Endothelial cell of umbilical vein (primary cell): Measurements from ENCODE around the gene FMNL2. TPM values are rescaled to one million over a fixed set of nuclear protein-coding genes. Genes with fewer than 3 reads are reported as not detected.

ENCODE experiments used
- BruUV-seq: library from RNA; stranded (reverse); fragments of 400-500 nt; replicated peaks from 2 replicates; lab custom pipeline; 2021; lab: Mats Ljungman, UMichigan
- CTCF ChIA-PET: fragments of 300-600, 350-600 bp; sonication (Branson Sonifier 250); formaldehyde crosslinking; loops from one replicate; lab custom pipeline; 2021; ENCODE audit warnings: antibody characterized with exemption, inconsistent platforms; lab: Charles Lee
- POLR2A ChIA-PET: fragments of 300-600, 350-600 bp; sonication (Branson Sonifier 250); formaldehyde crosslinking; loops from one replicate; lab custom pipeline; 2021; ENCODE audit warnings: antibody characterized with exemption, inconsistent platforms; lab: Charles Lee
- DNase-seq: peaks from one replicate; pipeline ENCODE4 v3.0.0-alpha.2; 2011; ENCODE audit warnings: low read depth, low spot score
- FAIRE-seq: peaks from 2 replicates; lab custom pipeline; 2011; peaks lifted over from hg19 to GRCh38; lab: Jason Lieb, UNC
- H2AFZ ChIP-seq: 2 replicates; pipeline ENCODE4 v1.6.0; 2012; ENCODE audit warnings: low read depth, low read length, control low read depth, inconsistent platforms
- H3K27ac ChIP-seq: 2 replicates; pipeline ENCODE4 v1.5.1; 2011; ENCODE audit warnings: low read depth, mild to moderate bottlenecking, control low read depth, low read length, moderate library complexity; ENCODE audit not compliant: insufficient read depth
- H3K27me3 ChIP-seq, 2 experiments: 2 replicates each; pipeline versions ENCODE4 v1.6.0 to v1.6.1; 2011; ENCODE audit warnings: low read length in 2 of 2, mixed read lengths in 1 of 2; ENCODE audit not compliant: control insufficient read depth in 2 of 2, insufficient read depth in 2 of 2
- H3K36me3 ChIP-seq, 2 experiments: 2 replicates in 1 of 2; 3 replicates in 1 of 2; pipeline ENCODE4 v1.5.1; 2011; ENCODE audit warnings: low read length in 2 of 2, mild to moderate bottlenecking in 1 of 2, moderate library complexity in 1 of 2; ENCODE audit not compliant: control insufficient read depth in 2 of 2, insufficient read depth in 2 of 2; ENCODE audit errors: extremely low read depth in 1 of 2
- H3K4me1 ChIP-seq: 3 replicates; pipeline ENCODE4 v1.5.1; 2011; ENCODE audit warnings: mild to moderate bottlenecking, low read length; ENCODE audit not compliant: control insufficient read depth, insufficient read depth; ENCODE audit errors: extremely low read depth
- H3K4me2 ChIP-seq: 2 replicates; pipeline ENCODE4 v1.6.1; 2011; ENCODE audit warnings: low read length, control low read depth, mixed read lengths; ENCODE audit not compliant: insufficient read depth
- H3K4me3 ChIP-seq, 3 experiments: fragments of 200-600 bp in 1 of 3; sonication (generic), shearing (Covaris generic) in 1 of 3; replicated peaks in 1 of 3; 2 replicates each; pipeline ENCODE4 v1.5.1; 2011 to 2016; ENCODE audit warnings: control low read depth in 3 of 3, low read length in 3 of 3, mild to moderate bottlenecking in 2 of 3, inconsistent platforms in 1 of 3, low read depth in 1 of 3, moderate library complexity in 1 of 3; ENCODE audit not compliant: insufficient read depth in 1 of 3
- H3K79me2 ChIP-seq: 2 replicates; pipeline ENCODE4 v1.6.0; 2012; ENCODE audit warnings: low read length, inconsistent platforms; ENCODE audit not compliant: control insufficient read depth, insufficient read depth
- H3K9ac ChIP-seq: replicated peaks from 2 replicates; pipeline ENCODE3; 2011; ENCODE audit warnings: low read length, control low read depth; ENCODE audit not compliant: insufficient read depth; ENCODE audit errors: extremely low read depth
- H3K9me1 ChIP-seq: replicated peaks from 3 replicates; pipeline ENCODE4 v1.6.0; 2011; ENCODE audit warnings: mild to moderate bottlenecking, low read length; ENCODE audit not compliant: control insufficient read depth, insufficient read depth; ENCODE audit errors: extremely low read depth
- H3K9me3 ChIP-seq: replicated peaks from 2 replicates; pipeline ENCODE4 v1.5.1; 2012; ENCODE audit warnings: low read length, inconsistent platforms; ENCODE audit not compliant: control insufficient read depth, insufficient read depth
- H4K20me1 ChIP-seq: replicated peaks from 2 replicates; pipeline ENCODE3; 2011; ENCODE audit warnings: mild to moderate bottlenecking, low read length; ENCODE audit not compliant: control insufficient read depth, insufficient read depth; ENCODE audit errors: extremely low read depth
- CTCF ChIP-seq, 2 donors: IDR thresholded peaks; 1 replicate in 1 of 2; 2 replicates in 1 of 2; pipeline ENCODE4 v1.5.1; 2011; ENCODE audit warnings: low read length in 2 of 2, mild to moderate bottlenecking in 2 of 2, moderate library complexity in 2 of 2, control low read depth in 1 of 2, inconsistent platforms in 1 of 2, low read depth in 1 of 2; ENCODE audit not compliant: insufficient read depth in 1 of 2; ENCODE audit errors: extremely low read depth in 1 of 2
- EZH2 ChIP-seq: IDR thresholded peaks from 2 replicates; pipeline ENCODE4 v1.6.1; 2012; ENCODE audit warnings: borderline replicate concordance, low read depth, mild to moderate bottlenecking, moderate library complexity, low read length, inconsistent platforms; ENCODE audit not compliant: severe bottlenecking
- FOS ChIP-seq: IDR thresholded peaks from 2 replicates; pipeline ENCODE4 v1.6.1; 2011; ENCODE audit warnings: mild to moderate bottlenecking, low read length, moderate library complexity, borderline replicate concordance; ENCODE audit not compliant: insufficient read depth
- GATA2 ChIP-seq: IDR thresholded peaks from 2 replicates; pipeline ENCODE4 v1.7.0; 2011; ENCODE audit warnings: low read depth, mild to moderate bottlenecking, moderate library complexity, mixed read lengths, low read length; ENCODE audit not compliant: insufficient read length, insufficient read depth
- JUN ChIP-seq: IDR thresholded peaks from 2 replicates; pipeline ENCODE4 v1.6.1; 2011; ENCODE audit warnings: borderline replicate concordance, low read depth; ENCODE audit not compliant: insufficient read length, insufficient read depth
- MYC ChIP-seq: IDR thresholded peaks from one replicate; pipeline ENCODE4 v1.6.1; 2011; ENCODE audit warnings: mild to moderate bottlenecking, low read depth, low read length
- POLR2A ChIP-seq: IDR thresholded peaks from 2 replicates; pipeline ENCODE4 v1.6.1; 2012; ENCODE audit warnings: low read depth, mild to moderate bottlenecking, control low read depth, low read length
- POLR2AphosphoS5 ChIP-seq: IDR thresholded peaks from 2 replicates; pipeline ENCODE4 v1.6.1; 2012; ENCODE audit warnings: low read depth, mild to moderate bottlenecking, control low read depth, low read length, moderate library complexity; ENCODE audit not compliant: insufficient read depth
- dilution Hi-C: fragments of 300-500 bp; cut with MboI; formaldehyde crosslinking; loops from one replicate; pipeline ENCODE4 v1.15.0; 2019; ENCODE audit warnings: low sequenced_read_pairs; ENCODE audit not compliant: extremely low pct_ligation_motif_present
- intact Hi-C: fragments of 100-400 bp; cut with micrococcal nuclease; formaldehyde crosslinking; loops from one replicate; pipeline ENCODE4 v1.10.0; 2022
- polyA plus RNA-seq, 4 experiments: library from polyadenylated mRNA; depleted of rRNA in 3 of 4; stranded (reverse) in 3 of 4; unstranded in 1 of 4; fragments of >200 nt; gene quantifications; 2 replicates each; pipeline versions ENCODE4 v1.2.1 to v1.2.3, GENCODE V29; 2011 to 2012; ENCODE audit warnings: missing spikeins in 1 of 4
- total RNA-seq: library from RNA; stranded (reverse); gene quantifications from 2 replicates; pipeline ENCODE4 v1.2.3, GENCODE V29; 2021
- TF ChIP-seq, protein P1 (sequence below): IDR thresholded peaks from 2 replicates; pipeline ENCODE4 v1.6.1; 2011; ENCODE audit not compliant: insufficient read depth, insufficient read length

FMNL2 gene
- total and polyA plus RNA-seq, 2 donors (not counting 3 experiments of a cell fraction or from before 2014, with no cell fraction given), result 8.3 to 28.0 TPM

DNA sequence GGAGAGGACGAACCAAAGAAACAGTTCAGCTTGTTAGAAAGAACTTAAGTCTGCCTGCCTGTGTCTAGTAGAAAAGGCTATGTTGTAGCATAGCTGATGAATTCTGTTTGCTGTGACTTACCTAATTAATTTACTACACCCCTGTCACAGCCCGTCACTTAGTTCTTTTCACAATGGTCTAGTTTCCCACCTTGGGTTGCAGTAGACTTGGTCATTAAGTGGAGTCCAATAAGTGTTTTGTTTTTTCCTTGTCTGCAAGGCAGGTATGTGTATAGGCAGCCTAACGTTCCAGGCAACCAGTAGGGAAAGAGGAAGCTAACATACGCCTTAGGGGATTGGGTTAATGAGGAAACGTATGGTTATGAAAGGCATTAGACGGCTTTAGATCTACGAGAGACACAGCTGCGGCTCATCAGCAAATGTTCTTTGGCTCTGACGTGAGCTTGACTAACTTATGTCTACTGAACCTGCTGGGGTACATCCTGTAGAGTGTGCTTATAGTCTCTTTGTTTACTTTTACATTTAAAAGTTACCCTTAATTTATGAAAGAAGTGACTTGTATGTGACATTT is 202.2 kb downstream of the FMNL2 start:
- H3K4me1 ChIP-seq, result peaks cover 4% of the 10 kb centered on the region
- no peak overlapping the region for H3K4me2 ChIP-seq
- no peaks in the 10 kb centered on the region for H3K36me3 ChIP-seq
- no TSS peak for BruUV-seq
- no peak overlapping the region for H3K27ac ChIP-seq
- H3K9ac ChIP-seq, result no peak overlapping the region
- intact Hi-C loops, result no loop called here
- H4K20me1 ChIP-seq, result no peaks in the 10 kb centered on the region
- H3K9me3 ChIP-seq, result no peaks in the 10 kb centered on the region
- no peaks in the 10 kb centered on the region for H3K79me2 ChIP-seq
- ChIA-PET CTCF (interaction anchor here (2.2 kb wide), 1 partner anchor 11 kb away, joined by 7 read pairs; no protein-coding TSS in a partner anchor), POLR2A (interaction anchor here (0.5 kb wide), 1 partner anchor 9 kb away, joined by 3 read pairs; no protein-coding TSS in a partner anchor)
- H2AFZ ChIP-seq, result no peak overlapping the region
- DNase-seq (no peak), FAIRE-seq (no peak)
- TF ChIP-seq, protein P1, sequence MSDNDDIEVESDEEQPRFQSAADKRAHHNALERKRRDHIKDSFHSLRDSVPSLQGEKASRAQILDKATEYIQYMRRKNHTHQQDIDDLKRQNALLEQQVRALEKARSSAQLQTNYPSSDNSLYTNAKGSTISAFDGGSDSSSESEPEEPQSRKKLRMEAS, result no peak
- no peak for TF ChIP-seq POLR2AphosphoS5
- no peak for TF ChIP-seq MYC
- TF ChIP-seq FOS, result no peak
- no peak for TF ChIP-seq CTCF (IDR thresholded peaks at IDR 0.05; ENCODE audit: extremely low read depth in 1 of 2, insufficient read depth in 1 of 2, low read depth in 1 of 2, low read length in 2 of 2)
- no peak for TF ChIP-seq JUN
- TF ChIP-seq GATA2, result no peak
- TF ChIP-seq EZH2, result no peak
- TF ChIP-seq POLR2A, result no peak
- H3K4me3 ChIP-seq, result no peak overlapping the region
- H3K9me1 ChIP-seq, result no peaks in the 10 kb centered on the region
- no peaks in the 10 kb centered on the region for H3K27me3 ChIP-seq
- dilution Hi-C loops, result no loop called here
